ENCODE measurements around the gene FRMD4A. TPM values are rescaled to one million over a fixed set of nuclear protein-coding genes. Genes with fewer than 3 reads are reported as not detected.

Gene FRMD4A
- total RNA-seq, 4 donors from 2014 or later, result 13.7 to 27.2 (median 19.6) TPM

DNA sequence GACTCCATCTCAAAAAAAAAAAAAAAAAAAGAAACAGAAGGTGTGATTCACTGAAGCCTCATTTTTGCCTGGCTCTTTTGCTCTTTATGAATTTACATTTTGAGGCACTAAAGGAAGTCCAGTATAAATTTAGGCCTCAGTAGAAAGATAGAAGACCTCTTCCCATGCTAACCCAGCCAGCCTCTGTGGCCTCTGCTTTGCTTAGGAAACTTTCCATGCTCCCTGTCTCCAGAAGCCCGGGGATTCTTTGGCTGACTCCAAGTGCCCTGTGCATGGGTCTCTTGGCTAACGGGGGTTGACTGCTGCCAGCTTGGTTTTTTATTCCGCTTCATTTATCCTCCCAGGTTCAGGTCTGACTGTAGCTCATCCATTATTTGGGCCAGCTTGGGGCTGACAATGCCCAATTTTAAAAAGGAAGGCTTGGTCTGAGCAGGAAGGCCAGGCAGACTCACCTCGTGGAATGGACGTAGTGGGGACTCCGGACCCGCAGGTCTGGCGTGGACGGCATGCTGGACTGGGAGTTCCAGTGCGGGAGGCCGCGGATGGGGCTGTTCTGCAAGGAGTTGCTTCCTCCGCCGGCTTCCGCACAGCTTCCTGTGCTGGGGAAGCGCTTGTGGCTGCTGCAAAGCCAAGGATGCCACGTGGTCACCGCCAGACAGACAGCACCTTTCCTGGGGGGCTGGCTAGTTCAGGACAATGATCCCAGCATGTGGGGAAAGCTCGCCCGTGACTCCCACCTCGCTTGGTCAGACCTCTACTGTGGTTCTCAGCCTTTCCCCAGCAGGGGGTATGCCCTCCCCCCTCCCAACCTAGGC lies 671.6 kb downstream of the FRMD4A start:
- Histone ChIP-seq H3K27me3 (no peaks in the 10 kb centered on the region), H3K4me1 (peaks cover 0 to 35% (median 9%) of the 10 kb centered on the region in 3 donors), H3K27ac (peak overlapping the region; percentile 47 to 83 (median 76)), H3K9me3 (no peaks in the 10 kb centered on the region), H3K36me3 (peaks cover 0 to 64% of the 10 kb centered on the region in 2 donors), H3K4me3 (peak overlapping the region in 1 of 2 donors; percentile 21)
- WGBS, 2 donors (ENCODE audit: low coverage in 1 of 2), result 32 to 39% methylated on average over 3 to 4 of the region's 21 CpGs
- peak; percentile 36 for ATAC-seq
- TF ChIP-seq POLR2A (IDR thresholded peaks at IDR 0.05), result no peak
- no peak for TF ChIP-seq CTCF (IDR thresholded peaks at IDR 0.05)

GRCh38 chr10:13658264-13658663 lies 672.5 kb downstream of the FRMD4A start:
- Histone ChIP-seq H3K4me1 (peaks cover 0 to 35% (median 9%) of the 10 kb centered on the region in 3 donors), H3K27ac (peak overlapping the region in 3 of 4 donors; percentile 70 to 83 (median 82)), H3K27me3 (no peaks in the 10 kb centered on the region), H3K9me3 (no peaks in the 10 kb centered on the region), H3K36me3 (peaks cover 0 to 64% of the 10 kb centered on the region in 2 donors), H3K4me3 (no peak overlapping the region)
- no peak for ATAC-seq
- WGBS, 2 donors (ENCODE audit: low coverage in 1 of 2), result 67 to 69% methylated on average over 2 to 6 of the region's 10 CpGs
- TF ChIP-seq CTCF (IDR thresholded peaks at IDR 0.05) (no peak), EP300 (IDR thresholded peaks at IDR 0.05) (no peak), POLR2A (IDR thresholded peaks at IDR 0.05) (no peak), POLR2AphosphoS5 (IDR thresholded peaks at IDR 0.05) (no peak)

GRCh38 chr10:13657101-13657680 lies 673.5 kb downstream of the FRMD4A start:
- WGBS, 2 donors (ENCODE audit: low coverage in 1 of 2), result no CpG with 5 or more reads among the region's 49 CpGs
- ATAC-seq, result no peak
- peaks cover 0 to 35% (median 9%) of the 10 kb centered on the region in 3 donors for H3K4me1 ChIP-seq
- peaks cover 0 to 64% of the 10 kb centered on the region in 2 donors for H3K36me3 ChIP-seq
- H3K27ac ChIP-seq, result no peak overlapping the region
- no peak for TF ChIP-seq CTCF (IDR thresholded peaks at IDR 0.05)
- TF ChIP-seq EP300 (IDR thresholded peaks at IDR 0.05), result no peak
- TF ChIP-seq POLR2A (IDR thresholded peaks at IDR 0.05), result no peak
- TF ChIP-seq POLR2AphosphoS5 (IDR thresholded peaks at IDR 0.05), result no peak
- H3K27me3 ChIP-seq, result no peaks in the 10 kb centered on the region
- no peak overlapping the region for H3K4me3 ChIP-seq
- H3K9me3 ChIP-seq, result no peaks in the 10 kb centered on the region

DNA sequence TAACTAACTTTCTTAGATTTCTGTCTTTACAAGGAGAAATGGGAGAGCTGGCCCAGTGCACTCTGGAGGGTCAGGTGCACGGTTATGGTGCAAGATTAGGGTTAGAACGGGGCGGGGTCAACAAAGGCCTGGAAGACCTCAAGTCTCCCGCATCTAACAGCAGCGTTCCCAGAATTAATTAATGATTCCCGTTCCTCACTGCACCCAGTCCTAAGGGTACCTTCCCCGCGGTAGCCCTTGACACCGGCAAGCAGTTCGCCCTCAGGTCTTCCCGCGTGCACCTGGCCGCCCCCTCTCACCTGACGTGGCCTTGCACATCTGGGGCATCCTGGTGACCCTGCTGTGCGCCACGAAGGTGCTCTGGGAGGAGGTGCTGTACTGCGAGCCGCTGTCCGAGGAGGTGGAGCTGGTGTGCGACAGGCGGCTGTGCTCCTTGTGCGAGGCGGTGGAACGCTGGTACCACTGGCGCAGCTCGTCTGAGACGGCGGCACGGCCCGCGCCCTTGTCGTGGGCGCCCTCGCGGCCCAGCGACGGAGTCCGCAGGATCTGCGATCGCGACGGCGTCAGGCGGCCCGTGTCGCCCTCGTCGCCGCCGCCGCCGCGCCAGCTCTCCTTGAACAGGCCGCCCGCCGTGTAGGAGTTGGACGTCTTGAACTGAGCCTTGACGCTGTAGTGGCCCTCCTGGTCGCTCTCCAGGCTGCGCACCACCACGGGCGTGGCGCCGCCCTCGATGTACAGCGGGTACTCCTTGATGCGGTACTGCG lies 674.2 kb downstream of the FRMD4A start:
- no peaks in the 10 kb centered on the region for H3K9me3 ChIP-seq
- no peak for ATAC-seq
- TF ChIP-seq POLR2A (IDR thresholded peaks at IDR 0.05), result no peak
- no peak for TF ChIP-seq CTCF (IDR thresholded peaks at IDR 0.05)
- no peak for TF ChIP-seq POLR2AphosphoS5 (IDR thresholded peaks at IDR 0.05)
- no peak for TF ChIP-seq EP300 (IDR thresholded peaks at IDR 0.05)
- H3K4me1 ChIP-seq, result peaks cover 0 to 33% (median 9%) of the 10 kb centered on the region in 3 donors
- H3K27me3 ChIP-seq, result no peaks in the 10 kb centered on the region
- no peak overlapping the region for H3K27ac ChIP-seq
- H3K4me3 ChIP-seq, result no peak overlapping the region
- 80 to 88% methylated on average over 9 to 43 of the region's 68 CpGs for WGBS, 2 donors (ENCODE audit: low coverage in 1 of 2)
- H3K36me3 ChIP-seq, result peaks cover 0 to 68% of the 10 kb centered on the region in 2 donors
